Transverse colon (tissue), 3 donors: Measurements from ENCODE around the gene QKI.

ENCODE experiments used
- CTCF ChIP-seq, 5 experiments: fragments of 200-600 bp in 3 of 5; fragments of 450-650 bp in 2 of 5; sonication (generic) in 3 of 5; IDR thresholded peaks; 1 replicate in 2 of 5; 2 replicates in 3 of 5; pipeline ENCODE4 v1.5.1; 2016 to 2017; ENCODE audit warnings: antibody characterized with exemption in 5 of 5, inconsistent platforms in 3 of 5, mild to moderate bottlenecking in 2 of 5, moderate library complexity in 1 of 5
- POLR2A ChIP-seq: fragments of 450-650 bp; IDR thresholded peaks from one replicate; pipeline ENCODE4 v1.6.1; 2016; ENCODE audit warnings: antibody characterized with exemption, mild to moderate bottlenecking, moderate library complexity

GRCh38 chr6:163600781-163601180 is 186.3 kb downstream of the QKI start:
- TF ChIP-seq POLR2A, result no peak
- no peak for TF ChIP-seq CTCF (IDR thresholded peaks at IDR 0.05)
